Measurements from ENCODE around the gene LAMTOR3. TPM values are rescaled to one million over a fixed set of nuclear protein-coding genes. Genes with fewer than 3 reads are reported as not detected.

LAMTOR3 gene
- total RNA-seq, 2 donors from 2014 or later = 45.6 to 67.2 TPM

- Histone ChIP-seq H3K4me3 (no peak overlapping the region), H3K9me3 (no peaks in the 10 kb centered on the region), H3K36me3 (no peaks in the 10 kb centered on the region), H3K27ac (no peak overlapping the region), H3K4me1 (no peaks in the 10 kb centered on the region), H3K9ac (ENCODE audit: low read depth in 2 of 2, low read length in 2 of 2) (no peak overlapping the region), H3K27me3 (no peaks in the 10 kb centered on the region)
- DNase-seq = no peak
- no peak for TF ChIP-seq CTCF (IDR thresholded peaks at IDR 0.05)
- intact Hi-C loops (cut with DNase I) = no loop called here
Observed at GRCh38 chr4:99852199-99852749, 42.0 kb downstream of the LAMTOR3 start.

GRCh38 chr4:99848591-99849001, 45.6 kb downstream of the LAMTOR3 start:
- Histone ChIP-seq H3K4me1 (no peaks in the 10 kb centered on the region), H3K27me3 (no peaks in the 10 kb centered on the region), H3K4me3 (no peak overlapping the region), H3K9me3 (no peaks in the 10 kb centered on the region), H3K36me3 (no peaks in the 10 kb centered on the region), H3K9ac (ENCODE audit: low read depth in 2 of 2, low read length in 2 of 2) (no peak overlapping the region), H3K27ac (no peak overlapping the region)
- no peak for DNase-seq
- intact Hi-C loops (cut with DNase I) = no loop called here
- TF ChIP-seq CTCF (IDR thresholded peaks at IDR 0.05) = no peak

- Histone ChIP-seq H3K36me3 (no peaks in the 10 kb centered on the region), H3K9ac (ENCODE audit: low read depth in 2 of 2, low read length in 2 of 2) (no peak overlapping the region), H3K4me3 (no peak overlapping the region), H3K9me3 (no peaks in the 10 kb centered on the region), H3K27ac (no peak overlapping the region), H3K27me3 (no peaks in the 10 kb centered on the region), H3K4me1 (no peaks in the 10 kb centered on the region)
- intact Hi-C loops (cut with DNase I) = no loop called here
- no peak for TF ChIP-seq CTCF (IDR thresholded peaks at IDR 0.05)
- DNase-seq = no peak
Observed at GRCh38 chr4:99847362-99847976, 46.8 kb downstream of the LAMTOR3 start.

GRCh38 chr4:99846891-99847290, 47.3 kb downstream of the LAMTOR3 start:
- no peak for DNase-seq
- Histone ChIP-seq H3K9me3 (no peaks in the 10 kb centered on the region), H3K4me1 (no peaks in the 10 kb centered on the region), H3K27ac (no peak overlapping the region), H3K27me3 (no peaks in the 10 kb centered on the region), H3K9ac (ENCODE audit: low read depth in 2 of 2, low read length in 2 of 2) (no peak overlapping the region), H3K36me3 (no peaks in the 10 kb centered on the region), H3K4me3 (no peak overlapping the region)
- intact Hi-C loops (cut with DNase I) = no loop called here
- no peak for TF ChIP-seq CTCF (IDR thresholded peaks at IDR 0.05)

GRCh38 chr4:99845708-99846469, 48.3 kb downstream of the LAMTOR3 start:
- intact Hi-C loops (cut with DNase I) = no loop called here
- no peak for TF ChIP-seq CTCF (IDR thresholded peaks at IDR 0.05)
- Histone ChIP-seq H3K4me3 (no peak overlapping the region), H3K36me3 (no peaks in the 10 kb centered on the region), H3K27me3 (no peaks in the 10 kb centered on the region), H3K9me3 (no peaks in the 10 kb centered on the region), H3K27ac (no peak overlapping the region), H3K4me1 (no peaks in the 10 kb centered on the region), H3K9ac (ENCODE audit: low read depth in 2 of 2, low read length in 2 of 2) (no peak overlapping the region)
- no peak for DNase-seq
